ENCODE measurements around the gene CYFIP1. TPM values are rescaled to one million over a fixed set of nuclear protein-coding genes. Genes with fewer than 3 reads are reported as not detected.

Gene CYFIP1
- total and polyA plus RNA-seq, 2 of the 8 experiments (the other 6 are each of a cell fraction or from before 2014, with no cell fraction given): 38.6 to 81.7 TPM

DNA sequence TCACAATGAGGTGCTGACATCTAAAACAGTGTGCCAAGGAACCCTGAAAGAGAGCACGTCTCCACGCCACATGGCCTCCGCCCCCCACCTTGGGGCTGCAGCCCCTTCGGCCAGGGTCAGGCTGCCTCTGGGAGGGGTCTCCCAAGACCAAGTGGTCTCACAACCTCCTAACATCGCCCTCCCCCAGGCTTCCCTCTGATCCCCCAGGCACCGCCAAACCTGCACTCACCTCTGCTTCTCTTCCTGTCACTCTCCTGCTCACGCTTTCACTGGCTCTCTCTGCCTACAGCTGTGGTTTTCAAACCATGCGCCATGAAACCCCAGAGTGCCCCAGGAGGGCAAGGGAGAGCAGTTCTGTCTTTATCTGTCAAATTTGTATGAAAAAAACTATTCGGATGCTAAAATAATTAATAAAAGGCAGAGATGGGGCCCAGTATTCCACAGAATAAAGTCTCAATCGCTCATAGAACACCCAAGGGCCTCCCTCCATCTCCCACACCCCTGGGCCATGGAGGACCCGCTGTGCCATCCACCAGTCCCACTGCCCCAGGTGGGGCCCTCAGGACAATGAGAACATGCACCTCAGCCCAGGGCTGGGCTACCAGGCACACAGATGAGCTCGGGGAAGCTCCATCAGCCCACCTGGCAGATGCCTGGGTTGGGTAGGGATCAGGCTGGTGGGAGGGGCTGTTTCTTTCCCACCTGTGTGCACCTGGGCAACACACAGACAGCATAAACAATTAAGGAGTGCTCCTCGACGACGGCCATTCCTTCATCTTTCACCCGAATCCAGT lies 21.5 kb downstream of the CYFIP1 start (continued):
- TF ChIP-seq RNF2 (IDR thresholded peaks at IDR 0.05; ENCODE audit: borderline replicate concordance, low read depth, low read length, missing control alignments, poor library complexity, severe bottlenecking) (no peak), HDAC6 (IDR thresholded peaks at IDR 0.05; ENCODE audit: low read depth, low read length) (no peak), PHF8 (conservative IDR thresholded peaks at IDR 0.05; ENCODE audit: low read depth, low read length) (no peak), BCL11A (IDR thresholded peaks at IDR 0.05; ENCODE audit: low read depth in 2 of 2, low read length in 2 of 2) (no peak), KDM5A (IDR thresholded peaks at IDR 0.05; ENCODE audit: low read length) (no peak), KDM4A (IDR thresholded peaks at IDR 0.05; ENCODE audit: low read depth, low read length, severe bottlenecking) (no peak), CBX5 (IDR thresholded peaks at IDR 0.05; ENCODE audit: low read depth, low read length) (no peak), CEBPB (IDR thresholded peaks at IDR 0.05; ENCODE audit: low read depth, low read length) (no peak)
- TF ChIP-seq, protein P1, sequence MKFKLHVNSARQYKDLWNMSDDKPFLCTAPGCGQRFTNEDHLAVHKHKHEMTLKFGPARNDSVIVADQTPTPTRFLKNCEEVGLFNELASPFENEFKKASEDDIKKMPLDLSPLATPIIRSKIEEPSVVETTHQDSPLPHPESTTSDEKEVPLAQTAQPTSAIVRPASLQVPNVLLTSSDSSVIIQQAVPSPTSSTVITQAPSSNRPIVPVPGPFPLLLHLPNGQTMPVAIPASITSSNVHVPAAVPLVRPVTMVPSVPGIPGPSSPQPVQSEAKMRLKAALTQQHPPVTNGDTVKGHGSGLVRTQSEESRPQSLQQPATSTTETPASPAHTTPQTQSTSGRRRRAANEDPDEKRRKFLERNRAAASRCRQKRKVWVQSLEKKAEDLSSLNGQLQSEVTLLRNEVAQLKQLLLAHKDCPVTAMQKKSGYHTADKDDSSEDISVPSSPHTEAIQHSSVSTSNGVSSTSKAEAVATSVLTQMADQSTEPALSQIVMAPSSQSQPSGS (IDR thresholded peaks at IDR 0.05; ENCODE audit: low read length): no peak

Data from H1 (cell line).